ENCODE results near the gene ARHGEF11. TPM values are rescaled to one million over a fixed set of nuclear protein-coding genes. Genes with fewer than 3 reads are reported as not detected.

The ARHGEF11 gene
- total and polyA plus RNA-seq, 8 donors, result 9.1 to 21.0 (median 12.3) TPM

- DNase-seq, result peak; percentile 65 to 86 (median 80)
- Histone ChIP-seq H3K4me1 (no peaks in the 10 kb centered on the region), H3K4me3 (no peak overlapping the region), H3K36me3 (no peaks in the 10 kb centered on the region), H3K9me3 (no peaks in the 10 kb centered on the region), H3K27me3 (peaks cover 0 to 3% (median 0%) of the 10 kb centered on the region in 4 donors), H3K27ac (no peak overlapping the region)
- WGBS, 2 donors, result 46 to 47% methylated on average over 8 of the region's 8 CpGs
- no peak for FAIRE-seq
- intact Hi-C loops (cut with DNase I), result no loop called here
- peak; percentile 62 to 82 (median 77) for ATAC-seq
- TF ChIP-seq CTCF (IDR thresholded peaks at IDR 0.05), result peak; percentile 56 to 71 (median 64)
Measured at GRCh38 chr1:156889802-156890580, 155.6 kb downstream of the ARHGEF11 start.

- H3K27ac ChIP-seq, result no peak overlapping the region
- DNase-seq, result peak in 2 of 6 donors; percentile 2 to 13
- TF ChIP-seq CTCF (IDR thresholded peaks at IDR 0.05), result no peak
- WGBS, 2 donors, result 20 to 27% methylated on average over 5 to 6 of the region's 6 CpGs
- H3K4me1 ChIP-seq, result no peaks in the 10 kb centered on the region
- no peaks in the 10 kb centered on the region for H3K27me3 ChIP-seq
- no peak overlapping the region for H3K4me3 ChIP-seq
- intact Hi-C loops (cut with DNase I), result no loop called here
- no peak for FAIRE-seq
- no peaks in the 10 kb centered on the region for H3K36me3 ChIP-seq
- no peaks in the 10 kb centered on the region for H3K9me3 ChIP-seq
- no peak for ATAC-seq
Measured at GRCh38 chr1:156887734-156888133, 157.8 kb downstream of the ARHGEF11 start.

GRCh38 chr1:156887317-156887716, 158.2 kb downstream of the ARHGEF11 start:
- intact Hi-C loops (cut with DNase I), result no loop called here
- DNase-seq, result peak in 2 of 6 donors; percentile 3 to 21
- no peak overlapping the region for H3K27ac ChIP-seq
- WGBS, 2 donors, result 15 to 28% methylated on average over 2 to 3 of the region's 3 CpGs
- TF ChIP-seq CTCF (IDR thresholded peaks at IDR 0.05), result no peak
- ATAC-seq, result no peak
- no peaks in the 10 kb centered on the region for H3K9me3 ChIP-seq
- H3K4me1 ChIP-seq, result no peaks in the 10 kb centered on the region
- no peaks in the 10 kb centered on the region for H3K36me3 ChIP-seq
- H3K4me3 ChIP-seq, result no peak overlapping the region
- FAIRE-seq, result no peak
- no peaks in the 10 kb centered on the region for H3K27me3 ChIP-seq

GRCh38 chr1:156886583-156887281, 158.8 kb downstream of the ARHGEF11 start:
- no peaks in the 10 kb centered on the region for H3K36me3 ChIP-seq
- no peaks in the 10 kb centered on the region for H3K9me3 ChIP-seq
- H3K4me1 ChIP-seq, result no peaks in the 10 kb centered on the region
- H3K4me3 ChIP-seq, result no peak overlapping the region
- TF ChIP-seq CTCF (IDR thresholded peaks at IDR 0.05), result no peak
- H3K27me3 ChIP-seq, result no peaks in the 10 kb centered on the region
- DNase-seq, result peak in 2 of 6 donors; percentile 3 to 31
- FAIRE-seq, result no peak
- no peak overlapping the region for H3K27ac ChIP-seq
- 33 to 37% methylated on average over 6 of the region's 6 CpGs for WGBS, 2 donors
- intact Hi-C loops (cut with DNase I), result no loop called here
- ATAC-seq, result no peak

Measured in pancreas (tissue), 10 donors.